HepG2 (cell line): Measurements from ENCODE around the gene RPS6KL1. TPM values are rescaled to one million over a fixed set of nuclear protein-coding genes. Genes with fewer than 3 reads are reported as not detected.
A peak's percentile ranks its signal among the peaks of the same experiment; 100 is the strongest.

Source experiments
- ATAC-seq: fragments of 200-7000 bp; cut with Tn5 transposase; 3 replicates; pipeline ENCODE4 v1.9.1; 2020; ENCODE audit warnings: mild to moderate bottlenecking, moderate library complexity
- BruUV-seq: library from RNA; stranded (reverse); fragments of 400-500 nt; replicated peaks from 2 replicates; lab custom pipeline; 2021; lab: Mats Ljungman, UMichigan
- CTCF ChIA-PET: fragments of 300-600 bp; formaldehyde crosslinking; extraction: SDS; loops from one replicate; lab custom pipeline; 2021; ENCODE audit warnings: low total read pairs, inconsistent platforms, low intra/inter-chr PET ratio; lab: Yijun Ruan, JAX
- POLR2A ChIA-PET: fragments of 350-600 bp; sonication (Branson Sonifier 250); formaldehyde crosslinking; loops from one replicate; lab custom pipeline; 2020; ENCODE audit warnings: antibody characterized with exemption, inconsistent platforms; lab: Yijun Ruan, JAX
- DNase-seq: peaks from one replicate; pipeline ENCODE4 v3.0.0-alpha.2; 2015; ENCODE audit warnings: low spot score
- FAIRE-seq: peaks from 3 replicates; lab custom pipeline; 2011; peaks lifted over from hg19 to GRCh38; lab: Jason Lieb, UNC
- H2AFZ ChIP-seq: one replicate; pipeline ENCODE4 v1.6.1; 2011; ENCODE audit warnings: low read length, inconsistent platforms
- H3K27ac ChIP-seq: fragments of 300-600 bp; 3 replicates; pipeline ENCODE4 v1.8.0; 2011; ENCODE audit warnings: mixed run types, mild to moderate bottlenecking, mixed read lengths, low read length, inconsistent platforms; ENCODE audit not compliant: insufficient read depth; ENCODE audit errors: extremely low read length
- H3K27me3 ChIP-seq, 2 experiments: fragments of 200-600 bp in 1 of 2; 2 replicates in 1 of 2; 3 replicates in 1 of 2; pipeline versions ENCODE4 v1.6.0 to v1.8.0; 2011; ENCODE audit warnings: low read length in 2 of 2, mild to moderate bottlenecking in 2 of 2, moderate library complexity in 2 of 2, inconsistent platforms in 1 of 2; ENCODE audit not compliant: insufficient read depth in 2 of 2, control insufficient read depth in 1 of 2
- H3K36me3 ChIP-seq, 2 experiments: fragments of 200-600 bp in 1 of 2; replicated peaks in 1 of 2; 2 replicates in 1 of 2; 3 replicates in 1 of 2; pipeline versions ENCODE4 v1.5.1 to v1.8.0; 2011; ENCODE audit warnings: low read length in 2 of 2, inconsistent platforms in 1 of 2; ENCODE audit not compliant: insufficient read depth in 2 of 2, control insufficient read depth in 1 of 2
- H3K4me1 ChIP-seq: 2 replicates; pipeline ENCODE4 v1.5.1; 2012; ENCODE audit warnings: low read length, inconsistent platforms; ENCODE audit not compliant: insufficient read depth
- H3K4me2 ChIP-seq: 2 replicates; pipeline ENCODE4 v1.6.0; 2011; ENCODE audit warnings: low read depth, low read length, inconsistent platforms
- H3K4me3 ChIP-seq, 3 experiments: fragments of 200-600 bp in 1 of 3; sonication (generic), shearing (Covaris generic) in 1 of 3; replicated peaks in 1 of 3; 2 replicates each; pipeline ENCODE4 v1.5.1; 2011 to 2016; ENCODE audit warnings: low read length in 3 of 3, inconsistent platforms in 2 of 3, low read depth in 2 of 3, mild to moderate bottlenecking in 2 of 3, control low read depth in 1 of 3, mixed read lengths in 1 of 3; ENCODE audit not compliant: insufficient read depth in 1 of 3
- H3K79me2 ChIP-seq: one replicate; pipeline ENCODE4 v1.6.1; 2011; ENCODE audit warnings: low read length, inconsistent platforms; ENCODE audit not compliant: insufficient read depth
- H3K9ac ChIP-seq: 2 replicates; pipeline ENCODE4 v1.6.0; 2011; ENCODE audit warnings: mild to moderate bottlenecking, low read depth, low read length, inconsistent platforms; ENCODE audit not compliant: insufficient read depth
- H3K9me3 ChIP-seq: 2 replicates; pipeline ENCODE4 v1.5.1; 2012; ENCODE audit warnings: mild to moderate bottlenecking, low read length
- H4K20me1 ChIP-seq: 2 replicates; pipeline ENCODE4 v1.6.0; 2011; ENCODE audit warnings: inconsistent platforms, mild to moderate bottlenecking, low read length, moderate library complexity; ENCODE audit not compliant: insufficient read depth
- FOXJ3 ChIP-seq: sonication (generic); formaldehyde crosslinking; IDR thresholded peaks from 2 replicates; pipeline ENCODE4 v1.4.0; 2020; ENCODE audit warnings: missing genetic modification reagents, mild to moderate bottlenecking, borderline replicate concordance
- HBP1 ChIP-seq: IDR thresholded peaks from 2 replicates; pipeline ENCODE4 v1.6.1; 2016; ENCODE audit warnings: low read depth, control low read depth
- HDAC1 ChIP-seq: sonication (generic); formaldehyde crosslinking; IDR thresholded peaks from 2 replicates; pipeline ENCODE4 v1.5.1; 2020; ENCODE audit warnings: mild to moderate bottlenecking, missing genetic modification reagents
- KDM1A ChIP-seq: IDR thresholded peaks from 2 replicates; pipeline ENCODE4 v1.6.1; 2016; ENCODE audit warnings: missing compliant biosample characterization
- KLF13 ChIP-seq: sonication (generic); formaldehyde crosslinking; IDR thresholded peaks from 2 replicates; pipeline ENCODE4 v1.4.0; 2020; ENCODE audit warnings: mild to moderate bottlenecking, missing genetic modification reagents
- MIXL1 ChIP-seq: IDR thresholded peaks from 2 replicates; pipeline ENCODE4 v1.6.1; 2016
- NCOR1 ChIP-seq: fragments of 200-600 bp; sonication (generic); IDR thresholded peaks from 2 replicates; pipeline ENCODE4 v1.7.0; 2017; ENCODE audit warnings: antibody characterized with exemption, low read length, borderline replicate concordance
- POGZ ChIP-seq: sonication (generic); formaldehyde crosslinking; IDR thresholded peaks from 2 replicates; pipeline ENCODE4 v1.4.0; 2020; ENCODE audit warnings: mild to moderate bottlenecking, missing genetic modification reagents
- PPARG ChIP-seq: conservative IDR thresholded peaks from 2 replicates; pipeline ENCODE4 v1.6.1; 2016; ENCODE audit warnings: missing biosample characterization, missing genetic modification reagents
- RBM39 ChIP-seq: fragments of 200-400 bp; formaldehyde crosslinking; IDR thresholded peaks from one replicate; pipeline ENCODE4 v1.6.1; 2018; ENCODE audit warnings: antibody characterized with exemption, mild to moderate bottlenecking, low read depth, low read length; ENCODE audit not compliant: poor library complexity, severe bottlenecking
- SALL1 ChIP-seq: sonication (generic); formaldehyde crosslinking; IDR thresholded peaks from 2 replicates; pipeline ENCODE4 v1.8.0; 2022; ENCODE audit warnings: mild to moderate bottlenecking, missing genetic modification reagents
- SP2 ChIP-seq: sonication (generic); formaldehyde crosslinking; IDR thresholded peaks from 2 replicates; pipeline ENCODE4 v1.5.1; 2020; ENCODE audit warnings: mild to moderate bottlenecking, missing genetic modification reagents
- TCF7 ChIP-seq: sonication (generic); IDR thresholded peaks from 2 replicates; pipeline ENCODE4 v1.6.1; 2016; ENCODE audit warnings: antibody characterized with exemption, low read depth
- ZFP37 ChIP-seq: sonication (generic); formaldehyde crosslinking; IDR thresholded peaks from 2 replicates; pipeline ENCODE4 v1.4.0; 2020; ENCODE audit warnings: missing genetic modification reagents, borderline replicate concordance
- ZFP41 ChIP-seq: sonication (generic); formaldehyde crosslinking; IDR thresholded peaks from 2 replicates; pipeline ENCODE4 v1.4.0; 2020; ENCODE audit warnings: mild to moderate bottlenecking, missing genetic modification reagents, borderline replicate concordance
- ZNF143 ChIP-seq: sonication (generic); formaldehyde crosslinking; IDR thresholded peaks from 2 replicates; pipeline ENCODE4 v1.4.0; 2020; ENCODE audit warnings: missing genetic modification reagents
- ZNF264 ChIP-seq: sonication (generic); formaldehyde crosslinking; IDR thresholded peaks from 2 replicates; pipeline ENCODE4 v1.4.0; 2020; ENCODE audit warnings: missing genetic modification reagents
- ZNF605 ChIP-seq: sonication (generic); formaldehyde crosslinking; IDR thresholded peaks from 2 replicates; pipeline ENCODE4 v1.8.0; 2022; ENCODE audit warnings: mild to moderate bottlenecking, missing genetic modification reagents
- ZNF724P ChIP-seq: sonication (generic); formaldehyde crosslinking; IDR thresholded peaks from 2 replicates; pipeline ENCODE4 v1.8.0; 2022; ENCODE audit warnings: missing genetic modification reagents, borderline replicate concordance
- ZNF773 ChIP-seq: sonication (generic); formaldehyde crosslinking; IDR thresholded peaks from 2 replicates; pipeline ENCODE4 v1.4.0; 2020; ENCODE audit warnings: missing genetic modification reagents, borderline replicate concordance
- WGBS: methylation state at CpG from one replicate; pipeline ENCODE4 v1.1.6; 2017; ENCODE audit warnings: low lambda C conversion rate; 5-methylcytosine and 5-hydroxymethylcytosine counted together
- in situ Hi-C: cut with HindIII; loops from 2 replicates; pipeline ENCODE4 v1.10.0; 2017; ENCODE audit warnings: low pct_unique_long_range_greater_than_20kb; ENCODE audit not compliant: extremely low pct_ligation_motif_present
- intact Hi-C: fragments of 100-400 bp; cut with micrococcal nuclease; formaldehyde crosslinking; loops from one replicate; pipeline ENCODE4 v1.10.0; 2022; ENCODE audit not compliant: unreplicated experiment
- polyA plus RNA-seq, 8 experiments: library from polyadenylated mRNA; depleted of rRNA in 3 of 8; stranded (reverse) in 7 of 8; unstranded in 1 of 8; fragments of >200 nt; fragmentation: Illumina TruSeq in 4 of 8; extraction: Trizol in 4 of 8; gene quantifications; 2 replicates each; pipeline versions ENCODE4 v1.2.1 to v1.2.3, GENCODE V29; 2011 to 2016; ENCODE audit warnings: low read depth in 4 of 8, missing spikeins in 1 of 8, mixed read lengths in 1 of 8; ENCODE audit not compliant: insufficient read depth in 1 of 8
- total RNA-seq, 5 experiments: library from RNA; depleted of rRNA; stranded (reverse); fragments of >200 nt; fragmentation: Illumina TruSeq; extraction: Trizol; gene quantifications; 2 replicates each; pipeline ENCODE4 v1.2.3, GENCODE V29; 2016; ENCODE audit warnings: low read depth in 1 of 5

The RPS6KL1 gene
- total and polyA plus RNA-seq, 2 of the 13 experiments (the other 11 are each of a cell fraction or from before 2014, with no cell fraction given) = 6.5 to 11.5 TPM

GRCh38 chr14:74932401-74932901, 9.4 kb upstream of the RPS6KL1 start:
- H3K4me1 ChIP-seq = peaks cover 39% of the 10 kb centered on the region
- intact Hi-C loops = no loop called here
- in situ Hi-C loops = no loop called here
- H3K27me3 ChIP-seq = peaks cover 0 to 2% of the 10 kb centered on the region in 2 experiments; a peak in 2 of 5 replicates
- peak overlapping the region; percentile 87 for H3K4me2 ChIP-seq
- under 1% methylated on average over 6 of the region's 6 CpGs for WGBS
- no peaks in the 10 kb centered on the region for H3K79me2 ChIP-seq
- no peaks in the 10 kb centered on the region for H4K20me1 ChIP-seq
- peak overlapping the region; percentile 46 for H3K9ac ChIP-seq
- peak; percentile 41 for ATAC-seq
- DNase-seq = no peak
- CTCF ChIA-PET = no interaction called here
- H3K36me3 ChIP-seq = no peaks in the 10 kb centered on the region
- FAIRE-seq = peak; percentile 47
- no peak overlapping the region for H3K27ac ChIP-seq
- H3K4me3 ChIP-seq = peak overlapping the region; percentile 5 to 61 (median 49); a peak in 5 of 6 replicates
- H2AFZ ChIP-seq = peak overlapping the region; percentile 100
- POLR2A ChIA-PET = interaction anchor here (2.5 kb wide), 1 partner anchor 10 kb away, joined by 10 read pairs; the partner anchor contains the start of gene RPS6KL1
- no TSS peak for BruUV-seq
- no peaks in the 10 kb centered on the region for H3K9me3 ChIP-seq
- TF ChIP-seq ZNF773 (CRISPR knock-in tag) (no peak), PPARG (peak; percentile 50; the same call in 1 of the 2 replicates), KLF13 (CRISPR knock-in tag) (no peak), NCOR1 (no peak), ZNF724P (CRISPR knock-in tag) (no peak), ZFP37 (CRISPR knock-in tag) (no peak), SP2 (CRISPR knock-in tag) (no peak), SALL1 (CRISPR knock-in tag) (peak; percentile 48), TCF7 (no peak), RBM39 (no peak), ZNF264 (no peak), MIXL1 (CRISPR knock-in tag) (no peak), FOXJ3 (CRISPR knock-in tag) (0 out of 2 replicates have a peak, but pooled peaks have one; percentile 22), ZFP41 (CRISPR knock-in tag) (no peak), ZNF143 (CRISPR knock-in tag) (no peak), POGZ (no peak), HBP1 (CRISPR knock-in tag) (0 out of 2 replicates have a peak, but pooled peaks have one; percentile 28), KDM1A (CRISPR knock-in tag) (no peak), HDAC1 (CRISPR knock-in tag) (no peak), ZNF605 (no peak)
